ENCODE measurements around the gene FAM162A. TPM values are rescaled to one million over a fixed set of nuclear protein-coding genes. Genes with fewer than 3 reads are reported as not detected.

Gene FAM162A
- total and polyA plus RNA-seq, 2 donors (not counting 3 experiments of a cell fraction or from before 2014, with no cell fraction given) = 12.6 to 23.4 TPM

- no peak for FAIRE-seq
These were observed 26.1 kb downstream of the FAM162A start for GRCh38 chr3:122410111-122410510.

More at GRCh38 chr3:122410111-122410510, 26.1 kb downstream of the FAM162A start:
- CTCF ChIA-PET = interaction anchor here (3.0 kb wide), 1 partner anchor 18 kb away, joined by 22 read pairs; no protein-coding TSS in a partner anchor
- dilution Hi-C loops (cut with MboI; ENCODE audit: extremely low pct_ligation_motif_present, low sequenced_read_pairs) = no loop called here
- POLR2A ChIA-PET = no interaction called here
- Histone ChIP-seq H2AFZ (ENCODE audit: low read depth, low read length) (no peak overlapping the region), H3K4me1 (ENCODE audit: control insufficient read depth, extremely low read depth, insufficient read depth, low read length) (peaks cover 4% of the 10 kb centered on the region), H3K36me3 (ENCODE audit: control insufficient read depth in 2 of 2, extremely low read depth in 1 of 2, insufficient read depth in 2 of 2, low read length in 2 of 2) (no peaks in the 10 kb centered on the region), H3K4me2 (ENCODE audit: insufficient read depth, low read length) (no peak overlapping the region), H3K27me3 (ENCODE audit: control insufficient read depth in 2 of 2, insufficient read depth in 2 of 2, low read length in 2 of 2) (no peaks in the 10 kb centered on the region), H3K9me1 (replicated peaks; ENCODE audit: control insufficient read depth, extremely low read depth, insufficient read depth, low read length) (no peaks in the 10 kb centered on the region), H3K9me3 (replicated peaks; ENCODE audit: control insufficient read depth, insufficient read depth, low read length) (no peaks in the 10 kb centered on the region), H3K79me2 (ENCODE audit: control insufficient read depth, insufficient read depth, low read length) (peaks cover 8% of the 10 kb centered on the region), H4K20me1 (replicated peaks; ENCODE audit: control insufficient read depth, extremely low read depth, insufficient read depth, low read length) (no peaks in the 10 kb centered on the region), H3K4me3 (replicated peaks in 1 of 3; ENCODE audit: insufficient read depth in 1 of 3, low read depth in 1 of 3, low read length in 3 of 3) (no peak overlapping the region), H3K9ac (replicated peaks; ENCODE audit: extremely low read depth, insufficient read depth, low read length) (no peak overlapping the region), H3K27ac (ENCODE audit: insufficient read depth, low read depth, low read length) (no peak overlapping the region)
- no peak for DNase-seq (ENCODE audit: low read depth, low spot score)
- intact Hi-C loops (cut with micrococcal nuclease) = no loop called here
- TF ChIP-seq MAX (IDR thresholded peaks at IDR 0.05; ENCODE audit: insufficient read depth, insufficient read length) (no peak), MYC (IDR thresholded peaks at IDR 0.05; ENCODE audit: low read depth, low read length) (no peak), CTCF (IDR thresholded peaks at IDR 0.05; ENCODE audit: extremely low read depth in 1 of 2, insufficient read depth in 1 of 2, low read depth in 1 of 2, low read length in 2 of 2) (no peak), POLR2A (IDR thresholded peaks at IDR 0.05; ENCODE audit: low read depth, low read length) (no peak), POLR2AphosphoS5 (IDR thresholded peaks at IDR 0.05; ENCODE audit: insufficient read depth, low read depth, low read length) (no peak)
- BruUV-seq (replicated peaks) = no TSS peak

All from endothelial cell of umbilical vein (primary cell).